CD4-positive, alpha-beta memory T cell (primary cell): ENCODE data around the gene ZNF79. TPM values are rescaled to one million over a fixed set of nuclear protein-coding genes. Genes with fewer than 3 reads are reported as not detected.
A peak's percentile ranks its signal among the peaks of the same experiment; 100 is the strongest.

Experiments
- CTCF ChIA-PET: fragments of 350-600 bp; sonication (Branson Sonifier 250); formaldehyde crosslinking; loops from one replicate; lab custom pipeline; 2021; ENCODE audit warnings: inconsistent platforms; ENCODE audit not compliant: partially characterized antibody; lab: Charles Lee
- POLR2A ChIA-PET: fragments of 350-600 bp; sonication (Branson Sonifier 250); formaldehyde crosslinking; loops from one replicate; lab custom pipeline; 2021; ENCODE audit not compliant: partially characterized antibody; lab: Charles Lee
- DNase-seq, 5 donors: peaks; one replicate each; pipeline versions ENCODE4 v3.0.0 to v3.0.0-alpha.2; 2020 to 2022; ENCODE audit warnings: mixed read lengths in 1 of 5
- H3K27ac ChIP-seq: one replicate; pipeline ENCODE4 v1.7.0; 2013; ENCODE audit warnings: low read depth, low read length
- H3K27me3 ChIP-seq: 2 replicates; pipeline ENCODE4 v1.7.0; 2013; ENCODE audit warnings: mild to moderate bottlenecking, low read length, moderate library complexity; ENCODE audit not compliant: insufficient read depth
- H3K36me3 ChIP-seq: 2 replicates; pipeline ENCODE4 v1.7.0; 2013; ENCODE audit warnings: mild to moderate bottlenecking, low read length, moderate library complexity; ENCODE audit not compliant: insufficient read depth
- H3K4me1 ChIP-seq: 2 replicates; pipeline ENCODE4 v1.7.0; 2013; ENCODE audit warnings: mild to moderate bottlenecking, low read length, moderate library complexity; ENCODE audit not compliant: insufficient read depth
- H3K4me3 ChIP-seq, 2 donors: one replicate each; pipeline ENCODE4 v1.7.0; 2013; ENCODE audit warnings: low read length in 2 of 2, mild to moderate bottlenecking in 1 of 2
- H3K9me3 ChIP-seq, 2 donors: one replicate each; pipeline ENCODE4 v1.7.0; 2013; ENCODE audit warnings: low read length in 2 of 2, control low read depth in 1 of 2; ENCODE audit not compliant: control insufficient read depth in 1 of 2
- H3K27ac Mint-ChIP-seq, 7 donors: one replicate each; pipeline ENCODE4 v1.8.0; 2020 to 2021; ENCODE audit warnings: mixed read lengths in 7 of 7, mild to moderate bottlenecking in 6 of 7, inconsistent platforms in 3 of 7, moderate library complexity in 3 of 7
- H3K27me3 Mint-ChIP-seq, 2 donors: one replicate each; pipeline ENCODE4 v1.8.0; 2020 to 2021; ENCODE audit warnings: mixed read lengths in 2 of 2
- H3K36me3 Mint-ChIP-seq, 2 donors: one replicate each; pipeline ENCODE4 v1.8.0; 2020 to 2021; ENCODE audit warnings: mixed read lengths in 2 of 2, inconsistent platforms in 1 of 2, mild to moderate bottlenecking in 1 of 2
- H3K4me1 Mint-ChIP-seq, 4 donors: one replicate each; pipeline ENCODE4 v1.8.0; 2020 to 2021; ENCODE audit warnings: mixed read lengths in 4 of 4, mild to moderate bottlenecking in 1 of 4
- H3K4me3 Mint-ChIP-seq, 8 donors: one replicate each; pipeline ENCODE4 v1.8.0; 2020 to 2021; ENCODE audit warnings: mixed read lengths in 8 of 8, mild to moderate bottlenecking in 7 of 8, moderate library complexity in 6 of 8, inconsistent platforms in 3 of 8
- H3K9me3 Mint-ChIP-seq, 8 donors: one replicate each; pipeline ENCODE4 v1.8.0; 2020 to 2021; ENCODE audit warnings: mixed read lengths in 8 of 8, mild to moderate bottlenecking in 5 of 8, inconsistent platforms in 3 of 8, moderate library complexity in 1 of 8
- intact Hi-C: fragments of 100-400 bp; cut with micrococcal nuclease; formaldehyde crosslinking; loops from one replicate; pipeline ENCODE4 v1.15.1; 2023
- polyA plus RNA-seq, 2 donors: library from polyadenylated mRNA; unstranded; fragments of 300-500 nt; fragmentation: Illumina TruSeq; gene quantifications; one replicate each; pipeline ENCODE4 v1.2.3, GENCODE V29; 2021
- total RNA-seq, 2 experiments: library from RNA; stranded (reverse); gene quantifications; one replicate each; pipeline ENCODE4 v1.2.3, GENCODE V29; 2021

ZNF79 gene
- total RNA-seq = 10 to 100 TPM; 22.2 to 22.5 TPM
- 1 to 10 TPM; 1.0 to 5.8 TPM for polyA plus RNA-seq

DNA sequence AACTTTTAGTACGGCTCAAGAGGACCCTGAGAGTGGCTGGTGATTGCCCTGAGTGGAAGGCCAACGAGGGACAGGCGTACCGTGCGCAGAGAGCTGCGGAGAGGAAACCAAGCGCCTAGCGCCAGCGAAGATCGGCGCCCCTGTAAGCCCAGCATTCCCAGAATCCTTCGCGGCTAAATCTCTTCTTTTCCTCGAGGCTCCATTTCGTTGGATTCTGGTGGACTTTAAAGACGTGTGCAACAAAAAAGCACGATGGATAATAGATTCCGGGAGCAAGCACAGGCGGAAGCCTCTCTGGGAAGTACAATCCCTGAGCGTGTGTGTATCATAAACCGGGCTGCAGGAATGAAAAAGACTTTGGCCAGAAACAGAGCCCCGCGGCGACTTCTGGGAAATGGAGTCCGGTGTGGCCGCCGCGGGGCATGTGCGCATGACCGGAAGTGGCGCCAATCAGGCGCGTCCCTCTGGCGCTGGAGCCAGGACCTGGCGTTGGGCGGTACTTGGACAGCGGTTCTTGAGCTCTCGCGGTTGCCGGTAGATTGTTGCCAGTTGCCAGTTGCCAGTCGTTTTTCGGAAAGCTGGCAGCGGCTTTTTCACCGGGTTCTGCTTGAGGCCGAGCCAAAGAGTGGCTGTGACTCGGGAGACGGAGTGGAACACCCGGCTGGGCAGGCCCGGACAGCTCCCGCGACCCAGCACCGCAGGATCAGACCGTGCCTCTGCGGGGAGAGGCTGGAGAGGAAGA, at the start of gene ZNF79:
TSS of gene ZNF79 (plus strand) at position 449 of the 742 bp plus-strand sequence. CDS start 406 bp downstream, outside the sequence.
- intact Hi-C loops = loop anchor here (1.0 to 2.0 kb wide), 6 partner anchors 27 to 361 kb away; partner anchors contain the start of genes LRSAM1, RPL12 and SLC2A8
- Mint-ChIP-seq H3K36me3 (peaks cover 11 to 25% of the 10 kb centered on the region in 2 donors), H3K4me1 (peaks cover 20 to 60% (median 38%) of the 10 kb centered on the region in 4 donors), H3K27ac (peak within 1 kb of the TSS; percentile 94 to 99 (median 96)), H3K4me3 (peak within 1 kb of the TSS; percentile 97 to 100 (median 99)), H3K9me3 (no peaks in the 10 kb centered on the region), H3K27me3 (no peaks in the 10 kb centered on the region)
- CTCF ChIA-PET = interaction anchor here (1.3 kb wide), 1 partner anchor 200 kb away, joined by 4 read pairs; no protein-coding TSS in a partner anchor
- Histone ChIP-seq H3K27me3 (no peaks in the 10 kb centered on the region), H3K9me3 (no peaks in the 10 kb centered on the region), H3K4me3 (peak within 1 kb of the TSS; percentile 87 to 92), H3K27ac (peak within 1 kb of the TSS; percentile 80), H3K36me3 (no peaks in the 10 kb centered on the region), H3K4me1 (peaks cover 46% of the 10 kb centered on the region)
- peak; percentile 87 to 90 (median 89) for DNase-seq
- POLR2A ChIA-PET = interaction anchor here (0.7 to 4.2 kb wide), 9 partner anchors 8 to 209 kb away, joined by 3 to 67 read pairs (median 3); partner anchors contain the start of genes LRSAM1, RPL12 and SLC2A8

DNA sequence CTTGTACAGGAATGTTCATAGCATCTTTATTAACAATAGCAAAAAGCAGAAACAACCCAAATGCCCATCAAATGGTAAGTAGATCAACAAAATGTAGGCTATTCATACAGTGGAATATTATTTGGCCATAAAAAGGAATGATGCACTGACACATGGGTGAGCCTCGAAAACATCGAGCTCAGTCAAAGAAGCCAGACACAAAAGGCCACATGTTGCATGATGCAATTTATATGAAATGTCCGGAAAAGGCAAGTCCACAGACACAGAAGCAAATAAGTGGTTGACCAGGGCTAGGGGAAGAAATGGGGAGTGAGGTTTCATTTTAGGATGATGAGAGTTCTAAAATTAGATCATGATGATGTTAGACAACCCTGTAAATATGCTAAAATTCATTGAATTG, 43.7 kb upstream of the ZNF79 start:
- peaks cover 0 to 2% (median 0%) of the 10 kb centered on the region in 4 donors for H3K4me1 Mint-ChIP-seq
- H3K27ac Mint-ChIP-seq = no peak overlapping the region
- Histone ChIP-seq H3K27ac (no peak overlapping the region), H3K27me3 (peaks cover 24% of the 10 kb centered on the region), H3K9me3 (no peaks in the 10 kb centered on the region), H3K4me3 (no peak overlapping the region), H3K4me1 (no peaks in the 10 kb centered on the region), H3K36me3 (no peaks in the 10 kb centered on the region)
- H3K36me3 Mint-ChIP-seq = no peaks in the 10 kb centered on the region
- H3K27me3 Mint-ChIP-seq = peaks cover 46 to 51% of the 10 kb centered on the region in 2 donors
- no peak for DNase-seq
- H3K4me3 Mint-ChIP-seq = no peak overlapping the region
- CTCF ChIA-PET = interaction anchor here (1.3 to 1.6 kb wide), 2 partner anchors 12 to 16 kb away, joined by 4 to 6 read pairs; partner anchors contain the start of gene SLC2A8
- intact Hi-C loops = no loop called here
- H3K9me3 Mint-ChIP-seq = peaks cover 0 to 30% (median 13%) of the 10 kb centered on the region in 8 donors
- POLR2A ChIA-PET = no interaction called here

DNA sequence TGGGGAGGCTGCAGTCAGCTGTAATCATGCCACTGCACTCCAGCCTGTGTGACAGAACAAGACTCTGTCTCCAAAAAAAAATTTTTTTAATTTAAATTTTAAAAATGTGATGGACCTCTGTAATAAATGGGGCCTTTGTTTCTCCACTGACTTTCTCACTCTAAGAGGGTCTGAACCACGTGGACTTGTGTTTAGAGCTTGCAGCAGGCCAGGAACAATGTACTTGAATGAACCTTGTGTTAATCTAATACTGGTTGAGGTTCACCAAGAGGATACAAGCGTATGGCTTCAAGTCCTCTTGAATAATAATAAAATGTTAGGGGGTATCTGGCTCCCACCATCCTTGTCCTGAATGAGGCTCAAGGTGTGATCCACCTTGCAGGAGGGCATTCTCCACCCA, 41.6 kb upstream of the ZNF79 start:
- intact Hi-C loops = no loop called here
- no peaks in the 10 kb centered on the region for H3K36me3 Mint-ChIP-seq
- Histone ChIP-seq H3K27ac (no peak overlapping the region), H3K4me3 (no peak overlapping the region), H3K36me3 (no peaks in the 10 kb centered on the region), H3K27me3 (peaks cover 33% of the 10 kb centered on the region), H3K4me1 (no peaks in the 10 kb centered on the region), H3K9me3 (no peaks in the 10 kb centered on the region)
- peaks cover 54 to 56% of the 10 kb centered on the region in 2 donors for H3K27me3 Mint-ChIP-seq
- H3K4me3 Mint-ChIP-seq = no peak overlapping the region
- H3K4me1 Mint-ChIP-seq = peaks cover 0 to 4% (median 1%) of the 10 kb centered on the region in 4 donors
- no peak overlapping the region for H3K27ac Mint-ChIP-seq
- ChIA-PET POLR2A (no interaction called here), CTCF (no interaction called here)
- H3K9me3 Mint-ChIP-seq = peaks cover 0 to 30% (median 13%) of the 10 kb centered on the region in 8 donors
- DNase-seq = no peak

DNA sequence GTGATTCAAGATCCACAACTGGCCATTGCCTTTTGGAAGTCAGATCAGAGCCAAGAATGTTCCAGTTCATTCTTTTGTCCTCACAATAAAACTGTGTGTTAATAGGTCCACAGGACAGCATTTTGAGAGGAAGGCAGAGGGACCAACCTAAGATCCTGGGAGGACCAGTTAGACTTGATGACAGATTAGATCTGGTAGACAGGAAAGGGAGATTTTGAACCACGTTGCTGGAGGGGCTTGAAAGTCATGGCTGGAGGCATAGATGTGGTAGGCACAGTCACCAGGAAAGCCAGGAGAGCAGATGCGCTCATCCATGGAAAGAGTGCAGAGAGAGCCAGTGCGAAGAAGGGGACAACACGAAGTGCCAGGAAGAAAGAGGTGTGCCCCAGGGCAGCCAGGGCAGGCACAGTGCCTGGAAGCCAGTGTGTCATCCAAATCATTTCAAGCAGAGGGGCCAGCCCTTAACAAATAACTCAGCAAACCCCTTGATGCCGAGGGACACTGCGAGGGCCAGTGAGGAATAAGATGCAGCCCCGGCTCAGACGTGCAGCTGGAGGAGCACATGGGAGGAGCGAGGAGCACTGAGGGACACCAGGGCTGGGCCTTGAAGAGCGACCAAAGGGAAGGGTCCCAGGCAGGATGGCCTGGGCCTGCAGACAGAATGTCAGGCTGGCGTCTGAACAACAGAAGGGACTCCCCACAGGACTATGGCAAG, 40.0 kb upstream of the ZNF79 start:
- Histone ChIP-seq H3K27ac (no peak overlapping the region), H3K4me1 (peaks cover 15% of the 10 kb centered on the region), H3K4me3 (no peak overlapping the region), H3K27me3 (peaks cover 35% of the 10 kb centered on the region), H3K36me3 (no peaks in the 10 kb centered on the region), H3K9me3 (no peaks in the 10 kb centered on the region)
- no peak overlapping the region for H3K27ac Mint-ChIP-seq
- H3K36me3 Mint-ChIP-seq = no peaks in the 10 kb centered on the region
- H3K4me3 Mint-ChIP-seq = no peak overlapping the region
- peaks cover 0 to 14% (median 9%) of the 10 kb centered on the region in 8 donors for H3K9me3 Mint-ChIP-seq
- peaks cover 56 to 58% of the 10 kb centered on the region in 2 donors for H3K27me3 Mint-ChIP-seq
- ChIA-PET CTCF (no interaction called here), POLR2A (interaction anchor here (1.5 kb wide), 1 partner anchor 13 kb away, joined by 4 read pairs; the partner anchor contains the start of gene SLC2A8)
- DNase-seq = no peak
- peaks cover 13 to 15% (median 15%) of the 10 kb centered on the region in 4 donors for H3K4me1 Mint-ChIP-seq
- intact Hi-C loops = no loop called here

DNA sequence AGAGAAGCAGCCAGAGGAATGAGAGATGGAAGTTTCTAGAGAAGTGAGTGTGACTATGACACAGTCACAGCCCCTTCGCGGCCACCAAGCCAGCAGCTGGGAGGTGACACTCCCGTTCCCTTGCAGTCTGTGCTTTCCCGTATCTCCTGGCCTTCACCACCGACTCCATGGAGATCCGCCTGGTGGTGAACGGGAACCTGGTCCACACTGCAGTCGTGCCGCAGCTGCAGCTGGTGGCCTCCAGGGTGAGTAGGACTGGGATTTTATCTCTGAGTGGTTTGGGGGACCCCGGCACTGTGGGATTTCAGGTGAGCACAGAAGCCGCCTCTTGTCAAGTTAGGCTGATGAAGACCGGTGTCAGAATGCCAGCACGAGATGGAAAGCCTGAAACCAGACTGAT, 39.3 kb upstream of the ZNF79 start:
- no peak overlapping the region for H3K4me3 ChIP-seq
- no peak for DNase-seq
- Mint-ChIP-seq H3K4me3 (no peak overlapping the region), H3K27me3 (peaks cover 54% of the 10 kb centered on the region in 2 donors), H3K9me3 (peaks cover 0 to 7% (median 5%) of the 10 kb centered on the region in 8 donors), H3K27ac (no peak overlapping the region), H3K36me3 (no peaks in the 10 kb centered on the region), H3K4me1 (peaks cover 15 to 18% (median 17%) of the 10 kb centered on the region in 4 donors)
- peaks cover 40% of the 10 kb centered on the region for H3K27me3 ChIP-seq
- ChIA-PET POLR2A (interaction anchor here (1.5 kb wide), 1 partner anchor 12 kb away, joined by 4 read pairs; the partner anchor contains the start of gene SLC2A8), CTCF (no interaction called here)
- intact Hi-C loops = no loop called here
- no peaks in the 10 kb centered on the region for H3K36me3 ChIP-seq
- peaks cover 20% of the 10 kb centered on the region for H3K4me1 ChIP-seq
- H3K27ac ChIP-seq = no peak overlapping the region
- H3K9me3 ChIP-seq = no peaks in the 10 kb centered on the region

DNA sequence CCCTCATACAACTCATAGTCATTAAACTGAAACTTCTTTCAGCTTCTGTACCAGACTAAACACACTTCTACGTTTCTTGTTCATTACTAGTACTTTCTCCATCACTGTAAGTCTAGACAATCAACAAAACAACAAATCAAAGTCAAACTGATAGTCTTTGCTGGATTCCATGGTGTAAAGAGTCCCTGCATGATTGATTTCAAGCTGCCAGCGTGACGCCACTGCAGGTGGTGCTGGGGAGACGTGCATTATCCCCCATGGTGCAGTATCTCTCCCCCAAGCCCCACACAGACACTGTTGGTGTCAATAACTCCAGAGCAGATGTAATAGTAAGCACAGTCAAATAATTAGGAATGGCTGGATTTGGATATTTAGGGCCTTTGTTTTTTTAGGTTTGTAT, 37.9 kb upstream of the ZNF79 start:
- Mint-ChIP-seq H3K36me3 (no peaks in the 10 kb centered on the region), H3K27ac (no peak overlapping the region), H3K9me3 (peaks cover 0 to 2% (median 0%) of the 10 kb centered on the region in 8 donors), H3K4me1 (peaks cover 17 to 18% (median 17%) of the 10 kb centered on the region in 4 donors), H3K27me3 (peaks cover 53 to 54% of the 10 kb centered on the region in 2 donors), H3K4me3 (no peak overlapping the region)
- intact Hi-C loops = no loop called here
- Histone ChIP-seq H3K36me3 (no peaks in the 10 kb centered on the region), H3K27ac (no peak overlapping the region), H3K9me3 (no peaks in the 10 kb centered on the region), H3K4me1 (peaks cover 23% of the 10 kb centered on the region), H3K4me3 (no peak overlapping the region), H3K27me3 (peaks cover 49% of the 10 kb centered on the region)
- ChIA-PET CTCF (interaction anchor here (1.0 kb wide), 1 partner anchor 12 kb away, joined by 3 read pairs; no protein-coding TSS in a partner anchor), POLR2A (no interaction called here)
- DNase-seq = no peak
